ENCODE results near the gene AOPEP. TPM values are rescaled to one million over a fixed set of nuclear protein-coding genes. Genes with fewer than 3 reads are reported as not detected.

AOPEP gene
- total RNA-seq, 1 donor from 2014 or later, result 22.1 TPM

DNA sequence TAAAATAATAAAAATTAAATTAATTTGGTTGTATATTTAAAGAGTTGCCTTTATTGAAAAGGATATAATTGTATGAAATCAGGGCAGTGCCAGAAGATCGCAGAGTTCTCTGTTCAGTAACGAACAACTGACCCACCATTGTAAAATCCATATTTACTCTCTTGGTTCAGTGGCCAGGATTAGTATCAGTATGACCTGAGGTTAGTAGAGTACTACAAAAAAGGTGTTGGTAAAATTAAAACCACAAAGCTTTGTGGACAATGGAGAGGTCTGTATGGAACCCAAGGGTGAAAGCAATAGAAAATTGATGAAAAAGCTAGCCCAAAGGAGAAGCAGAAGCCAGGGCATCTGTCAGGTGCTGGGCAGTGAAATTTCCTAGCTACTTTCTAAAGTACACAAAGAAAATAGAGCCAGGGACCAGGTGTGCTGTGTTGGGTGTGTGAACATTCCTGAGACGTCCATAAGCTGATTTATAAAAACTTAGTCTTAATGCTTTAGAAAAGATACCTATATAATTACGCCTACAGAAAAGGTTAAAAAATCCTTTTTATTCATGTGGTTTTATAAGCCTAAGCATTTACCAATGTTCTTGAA is 159.5 kb downstream of the AOPEP start:
- TF ChIP-seq, protein P1, sequence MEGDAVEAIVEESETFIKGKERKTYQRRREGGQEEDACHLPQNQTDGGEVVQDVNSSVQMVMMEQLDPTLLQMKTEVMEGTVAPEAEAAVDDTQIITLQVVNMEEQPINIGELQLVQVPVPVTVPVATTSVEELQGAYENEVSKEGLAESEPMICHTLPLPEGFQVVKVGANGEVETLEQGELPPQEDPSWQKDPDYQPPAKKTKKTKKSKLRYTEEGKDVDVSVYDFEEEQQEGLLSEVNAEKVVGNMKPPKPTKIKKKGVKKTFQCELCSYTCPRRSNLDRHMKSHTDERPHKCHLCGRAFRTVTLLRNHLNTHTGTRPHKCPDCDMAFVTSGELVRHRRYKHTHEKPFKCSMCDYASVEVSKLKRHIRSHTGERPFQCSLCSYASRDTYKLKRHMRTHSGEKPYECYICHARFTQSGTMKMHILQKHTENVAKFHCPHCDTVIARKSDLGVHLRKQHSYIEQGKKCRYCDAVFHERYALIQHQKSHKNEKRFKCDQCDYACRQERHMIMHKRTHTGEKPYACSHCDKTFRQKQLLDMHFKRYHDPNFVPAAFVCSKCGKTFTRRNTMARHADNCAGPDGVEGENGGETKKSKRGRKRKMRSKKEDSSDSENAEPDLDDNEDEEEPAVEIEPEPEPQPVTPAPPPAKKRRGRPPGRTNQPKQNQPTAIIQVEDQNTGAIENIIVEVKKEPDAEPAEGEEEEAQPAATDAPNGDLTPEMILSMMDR (IDR thresholded peaks at IDR 0.05; ENCODE audit: unreplicated experiment), result no peak
- no peaks in the 10 kb centered on the region for H3K9me3 Mint-ChIP-seq (ENCODE audit: unreplicated experiment)
- no peak overlapping the region for H3K4me3 Mint-ChIP-seq (ENCODE audit: unreplicated experiment)
- peaks cover 2% of the 10 kb centered on the region for H3K27me3 Mint-ChIP-seq (ENCODE audit: unreplicated experiment)
- H3K4me1 Mint-ChIP-seq (ENCODE audit: unreplicated experiment), result peaks cover 6% of the 10 kb centered on the region
- no peaks in the 10 kb centered on the region for H3K36me3 Mint-ChIP-seq (ENCODE audit: low read depth, unreplicated experiment)
- no peak overlapping the region for H3K27ac Mint-ChIP-seq (ENCODE audit: unreplicated experiment)
- DNase-seq (ENCODE audit: low spot score), result no peak

DNA sequence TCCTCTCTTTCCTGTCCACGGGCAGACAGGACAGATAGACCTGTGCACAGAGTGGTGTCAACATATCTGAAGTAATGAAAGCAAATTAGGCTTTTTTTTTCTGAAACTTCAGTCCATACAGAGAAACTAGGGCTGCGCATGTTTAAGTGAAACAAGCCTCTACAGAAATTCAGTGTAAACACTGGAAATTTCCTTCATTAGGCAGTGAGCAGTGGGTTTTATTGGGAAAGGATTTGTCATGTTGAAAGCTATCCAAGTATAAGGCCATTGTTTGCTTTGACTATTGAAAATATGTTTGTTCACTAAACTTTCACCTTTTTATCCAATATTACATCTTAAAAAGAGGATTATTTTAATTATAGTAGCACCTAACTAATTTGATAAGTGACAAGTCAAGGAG is 161.2 kb downstream of the AOPEP start:
- no peak for DNase-seq (ENCODE audit: low spot score)
- Mint-ChIP-seq H3K4me3 (ENCODE audit: unreplicated experiment) (no peak overlapping the region), H3K4me1 (ENCODE audit: unreplicated experiment) (peaks cover 6% of the 10 kb centered on the region), H3K9me3 (ENCODE audit: unreplicated experiment) (no peaks in the 10 kb centered on the region), H3K36me3 (ENCODE audit: low read depth, unreplicated experiment) (no peaks in the 10 kb centered on the region), H3K27me3 (ENCODE audit: unreplicated experiment) (peaks cover 2% of the 10 kb centered on the region), H3K27ac (ENCODE audit: unreplicated experiment) (no peak overlapping the region)
- TF ChIP-seq, protein P1 (IDR thresholded peaks at IDR 0.05; ENCODE audit: unreplicated experiment), result no peak

DNA sequence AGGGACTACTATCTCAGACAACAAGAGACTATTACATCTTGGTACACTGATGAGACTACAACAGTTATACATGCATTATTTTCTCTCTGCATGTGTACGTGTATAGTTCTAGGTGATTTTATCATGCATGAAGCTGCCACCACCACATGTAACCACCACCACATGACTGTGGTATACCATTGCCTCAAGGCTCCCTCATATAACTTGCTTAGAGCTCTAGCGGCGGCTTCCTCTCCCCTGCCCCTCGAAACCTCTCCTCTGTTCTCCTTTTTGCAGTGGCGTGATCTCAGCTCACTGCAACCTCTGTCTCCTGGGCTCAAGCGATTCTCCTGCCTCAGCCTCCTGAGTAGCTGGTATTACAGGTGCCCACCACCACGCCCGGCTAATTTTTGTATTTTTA is 162.3 kb downstream of the AOPEP start:
- no peak for DNase-seq (ENCODE audit: low spot score)
- Mint-ChIP-seq H3K36me3 (ENCODE audit: low read depth, unreplicated experiment) (no peaks in the 10 kb centered on the region), H3K4me3 (ENCODE audit: unreplicated experiment) (no peak overlapping the region), H3K27ac (ENCODE audit: unreplicated experiment) (no peak overlapping the region), H3K27me3 (ENCODE audit: unreplicated experiment) (peaks cover 2% of the 10 kb centered on the region), H3K4me1 (ENCODE audit: unreplicated experiment) (peaks cover 6% of the 10 kb centered on the region), H3K9me3 (ENCODE audit: unreplicated experiment) (no peaks in the 10 kb centered on the region)
- TF ChIP-seq, protein P1 (IDR thresholded peaks at IDR 0.05; ENCODE audit: unreplicated experiment), result no peak

DNA sequence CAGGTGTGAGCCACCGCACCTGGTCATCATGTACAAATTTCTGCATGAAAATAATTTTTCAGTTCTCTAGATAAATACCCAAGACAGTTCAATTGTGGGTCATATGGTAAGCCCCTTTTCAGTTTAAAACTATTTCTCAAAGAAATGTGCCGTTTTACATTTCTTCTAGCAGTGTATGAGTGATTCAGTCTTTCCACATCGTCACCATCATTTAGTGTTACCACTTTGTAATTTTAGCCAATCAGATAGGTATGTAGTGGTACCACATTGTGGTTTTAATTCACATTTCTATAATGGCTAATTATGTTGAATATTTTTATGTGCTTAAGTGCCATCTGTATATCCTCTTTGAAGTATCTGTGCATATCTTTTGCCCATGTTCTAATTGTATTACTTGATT is 163.1 kb downstream of the AOPEP start:
- DNase-seq (ENCODE audit: low spot score), result no peak
- Mint-ChIP-seq H3K9me3 (ENCODE audit: unreplicated experiment) (no peaks in the 10 kb centered on the region), H3K4me3 (ENCODE audit: unreplicated experiment) (no peak overlapping the region), H3K4me1 (ENCODE audit: unreplicated experiment) (peaks cover 3% of the 10 kb centered on the region), H3K27ac (ENCODE audit: unreplicated experiment) (no peak overlapping the region), H3K27me3 (ENCODE audit: unreplicated experiment) (peaks cover 2% of the 10 kb centered on the region), H3K36me3 (ENCODE audit: low read depth, unreplicated experiment) (no peaks in the 10 kb centered on the region)
- TF ChIP-seq, protein P1 (IDR thresholded peaks at IDR 0.05; ENCODE audit: unreplicated experiment), result no peak

DNA sequence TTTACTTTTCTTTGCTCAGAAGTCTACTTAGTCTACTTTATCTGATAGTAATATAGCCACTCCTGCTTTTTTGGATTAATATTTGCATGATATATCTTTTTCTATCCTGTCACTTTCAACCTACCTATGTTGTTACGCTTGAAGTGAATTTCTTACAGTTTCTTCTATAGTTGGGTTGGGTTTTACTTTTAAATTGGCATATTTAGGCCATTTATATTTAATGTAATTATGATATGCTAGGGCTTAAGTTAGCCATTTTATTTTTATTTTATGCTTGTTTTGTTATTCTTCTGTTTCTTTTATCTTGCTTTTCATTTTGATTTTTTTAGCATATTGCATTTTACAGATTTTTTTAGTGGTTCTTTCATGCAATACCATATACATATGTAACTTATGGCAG is 164.7 kb downstream of the AOPEP start:
- no peak overlapping the region for H3K27ac Mint-ChIP-seq (ENCODE audit: unreplicated experiment)
- no peaks in the 10 kb centered on the region for H3K4me1 Mint-ChIP-seq (ENCODE audit: unreplicated experiment)
- H3K4me3 Mint-ChIP-seq (ENCODE audit: unreplicated experiment), result no peak overlapping the region
- no peaks in the 10 kb centered on the region for H3K9me3 Mint-ChIP-seq (ENCODE audit: unreplicated experiment)
- no peak for DNase-seq (ENCODE audit: low spot score)
- TF ChIP-seq, protein P1 (IDR thresholded peaks at IDR 0.05; ENCODE audit: unreplicated experiment), result no peak
- no peaks in the 10 kb centered on the region for H3K36me3 Mint-ChIP-seq (ENCODE audit: low read depth, unreplicated experiment)
- H3K27me3 Mint-ChIP-seq (ENCODE audit: unreplicated experiment), result peaks cover 2% of the 10 kb centered on the region
